ENCODE measurements around the gene AGPAT4. TPM values are rescaled to one million over a fixed set of nuclear protein-coding genes. Genes with fewer than 3 reads are reported as not detected.

Gene AGPAT4
- polyA plus RNA-seq, 1 donor (not counting 4 experiments of a cell fraction or from before 2014, with no cell fraction given): 8.4 TPM

DNA sequence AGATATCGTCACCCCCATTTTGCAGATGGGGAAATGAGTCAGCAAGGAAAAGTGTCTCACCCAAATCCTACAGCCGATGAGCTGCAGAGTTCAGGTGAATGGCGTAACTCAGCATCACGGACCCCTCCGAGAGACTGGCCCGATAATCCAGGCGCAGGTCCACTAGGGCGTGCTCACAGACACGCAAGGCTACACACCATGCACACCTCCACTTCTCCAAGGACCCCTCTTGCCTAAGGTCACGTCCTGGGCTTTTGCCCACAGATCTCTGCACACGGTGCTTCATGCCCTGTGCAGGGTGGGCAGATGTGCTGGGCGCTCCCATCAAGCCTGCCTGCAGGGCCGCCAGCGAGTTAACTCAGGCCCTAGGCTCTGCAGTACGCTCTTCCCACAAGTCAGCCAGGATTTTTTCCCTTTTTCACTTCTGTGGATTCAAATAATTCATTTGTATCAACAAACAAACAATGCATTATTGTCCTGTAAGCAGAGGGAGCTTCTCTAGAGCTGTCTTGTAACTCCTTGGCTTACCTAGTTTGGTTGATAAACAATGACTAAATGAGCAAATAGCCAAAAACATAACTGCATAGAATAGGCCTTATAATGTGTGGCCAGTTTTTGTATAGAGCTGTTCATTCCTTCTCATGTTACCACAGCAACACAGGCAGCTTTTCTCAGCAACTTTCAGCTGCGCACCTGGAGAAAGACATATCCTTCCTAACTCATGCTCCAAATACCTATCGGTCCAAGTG lies 139.1 kb downstream of the AGPAT4 start:
- no peak for FAIRE-seq
- no peak for DNase-seq (ENCODE audit: low read depth, low spot score)
- no peak for TF ChIP-seq EZH2 (IDR thresholded peaks at IDR 0.05; ENCODE audit: low read length)
- no peak for TF ChIP-seq CTCF (optimal IDR thresholded peaks at IDR 0.05 in 1 of 3, IDR thresholded peaks at IDR 0.05 in 1 of 3, conservative IDR thresholded peaks at IDR 0.05 in 1 of 3; ENCODE audit: extremely low read depth in 1 of 3, insufficient read depth in 2 of 3, low read length in 3 of 3)
- no peaks in the 10 kb centered on the region for H4K20me1 ChIP-seq (ENCODE audit: control insufficient read depth, extremely low read depth, insufficient read depth, low read length)
- no peaks in the 10 kb centered on the region for H3K27me3 ChIP-seq (ENCODE audit: control insufficient read depth, extremely low read depth, insufficient read depth, low read length)
- H3K9ac ChIP-seq (ENCODE audit: control insufficient read depth, extremely low read depth, insufficient read depth, low read length): no peak overlapping the region
- no peak overlapping the region for H3K4me3 ChIP-seq (ENCODE audit: control insufficient read depth in 2 of 3, extremely low read depth in 1 of 3, insufficient read depth in 2 of 3, low read depth in 1 of 3, low read length in 3 of 3)
- no peak overlapping the region for H3K27ac ChIP-seq (ENCODE audit: control insufficient read depth, insufficient read depth, low read length)
- no peak overlapping the region for H2AFZ ChIP-seq (ENCODE audit: control insufficient read depth, low read length)
- H3K4me1 ChIP-seq (ENCODE audit: control insufficient read depth, extremely low read depth, insufficient read depth, low read length): peaks cover 13% of the 10 kb centered on the region
- H3K79me2 ChIP-seq (ENCODE audit: control insufficient read depth, insufficient read depth, low read length): no peaks in the 10 kb centered on the region
- peaks cover 3 to 13% of the 10 kb centered on the region in 2 experiments for H3K36me3 ChIP-seq (ENCODE audit: control insufficient read depth in 2 of 2, extremely low read depth in 1 of 2, insufficient read depth in 2 of 2, low read length in 2 of 2)
- H3K9me1 ChIP-seq (ENCODE audit: control insufficient read depth, extremely low read depth, insufficient read depth, low read length): no peaks in the 10 kb centered on the region
- H3K4me2 ChIP-seq (ENCODE audit: control insufficient read depth, extremely low read depth, insufficient read depth, low read depth, low read length): no peak overlapping the region
- H3K9me3 ChIP-seq (ENCODE audit: control insufficient read depth, low read depth, low read length): peaks cover 2% of the 10 kb centered on the region
- dilution Hi-C loops (cut with MboI; ENCODE audit: extremely low pct_ligation_motif_present, low sequenced_read_pairs): no loop called here

GRCh38 chr6:161133963-161134362 lies 139.9 kb downstream of the AGPAT4 start:
- H3K36me3 ChIP-seq (ENCODE audit: control insufficient read depth in 2 of 2, extremely low read depth in 1 of 2, insufficient read depth in 2 of 2, low read length in 2 of 2): peaks cover 3 to 13% of the 10 kb centered on the region in 2 experiments
- no peak overlapping the region for H3K4me3 ChIP-seq (ENCODE audit: control insufficient read depth in 2 of 3, extremely low read depth in 1 of 3, insufficient read depth in 2 of 3, low read depth in 1 of 3, low read length in 3 of 3)
- peaks cover 13% of the 10 kb centered on the region for H3K4me1 ChIP-seq (ENCODE audit: control insufficient read depth, extremely low read depth, insufficient read depth, low read length)
- H3K4me2 ChIP-seq (ENCODE audit: control insufficient read depth, extremely low read depth, insufficient read depth, low read depth, low read length): no peak overlapping the region
- DNase-seq (ENCODE audit: low read depth, low spot score): no peak
- no peaks in the 10 kb centered on the region for H3K9me1 ChIP-seq (ENCODE audit: control insufficient read depth, extremely low read depth, insufficient read depth, low read length)
- no peak overlapping the region for H2AFZ ChIP-seq (ENCODE audit: control insufficient read depth, low read length)
- no peaks in the 10 kb centered on the region for H4K20me1 ChIP-seq (ENCODE audit: control insufficient read depth, extremely low read depth, insufficient read depth, low read length)
- no peak overlapping the region for H3K27ac ChIP-seq (ENCODE audit: control insufficient read depth, insufficient read depth, low read length)
- TF ChIP-seq EZH2 (IDR thresholded peaks at IDR 0.05; ENCODE audit: low read length) (no peak), CTCF (optimal IDR thresholded peaks at IDR 0.05 in 1 of 3, IDR thresholded peaks at IDR 0.05 in 1 of 3, conservative IDR thresholded peaks at IDR 0.05 in 1 of 3; ENCODE audit: extremely low read depth in 1 of 3, insufficient read depth in 2 of 3, low read length in 3 of 3) (no peak)
- no peak for FAIRE-seq
- dilution Hi-C loops (cut with MboI; ENCODE audit: extremely low pct_ligation_motif_present, low sequenced_read_pairs): no loop called here
- H3K79me2 ChIP-seq (ENCODE audit: control insufficient read depth, insufficient read depth, low read length): no peaks in the 10 kb centered on the region
- H3K9ac ChIP-seq (ENCODE audit: control insufficient read depth, extremely low read depth, insufficient read depth, low read length): no peak overlapping the region
- no peaks in the 10 kb centered on the region for H3K27me3 ChIP-seq (ENCODE audit: control insufficient read depth, extremely low read depth, insufficient read depth, low read length)
- peaks cover 2% of the 10 kb centered on the region for H3K9me3 ChIP-seq (ENCODE audit: control insufficient read depth, low read depth, low read length)
